DMS153 treated with DMSO at 0.1 percent for 48 hours (cell line): ENCODE results near the gene BTBD6.
A peak's percentile ranks its signal among the peaks of the same experiment; 100 is the strongest.
"Not testable (repeated sequence)": the region's sequence is repeated elsewhere in the genome, so short reads cannot be mapped to it uniquely, and the experiment has no call there.

Experiments used
- DNase-seq: peaks from one replicate; lab custom pipeline; 2025; ENCODE audit not compliant: unreplicated experiment; lab: John Stamatoyannopoulos, UW

Gene BTBD6

GRCh38 chr14:105292826-105293711, 44.7 kb downstream of the BTBD6 start:
- DNase-seq = no peak

- peak; percentile 45 for DNase-seq
Measured at GRCh38 chr14:105294142-105294597, 45.8 kb downstream of the BTBD6 start.

- not testable (repeated sequence) for DNase-seq
Measured at GRCh38 chr14:105297311-105297710, 49.0 kb downstream of the BTBD6 start.

- no peak for DNase-seq
Measured at GRCh38 chr14:105299654-105300541, 51.6 kb downstream of the BTBD6 start.
